ENCODE results near the gene GPR31.
"Not testable (repeated sequence)": the region's sequence is repeated elsewhere in the genome, so short reads cannot be mapped to it uniquely, and the experiment has no call there.

Gene GPR31, protein sequence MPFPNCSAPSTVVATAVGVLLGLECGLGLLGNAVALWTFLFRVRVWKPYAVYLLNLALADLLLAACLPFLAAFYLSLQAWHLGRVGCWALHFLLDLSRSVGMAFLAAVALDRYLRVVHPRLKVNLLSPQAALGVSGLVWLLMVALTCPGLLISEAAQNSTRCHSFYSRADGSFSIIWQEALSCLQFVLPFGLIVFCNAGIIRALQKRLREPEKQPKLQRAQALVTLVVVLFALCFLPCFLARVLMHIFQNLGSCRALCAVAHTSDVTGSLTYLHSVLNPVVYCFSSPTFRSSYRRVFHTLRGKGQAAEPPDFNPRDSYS

DNA sequence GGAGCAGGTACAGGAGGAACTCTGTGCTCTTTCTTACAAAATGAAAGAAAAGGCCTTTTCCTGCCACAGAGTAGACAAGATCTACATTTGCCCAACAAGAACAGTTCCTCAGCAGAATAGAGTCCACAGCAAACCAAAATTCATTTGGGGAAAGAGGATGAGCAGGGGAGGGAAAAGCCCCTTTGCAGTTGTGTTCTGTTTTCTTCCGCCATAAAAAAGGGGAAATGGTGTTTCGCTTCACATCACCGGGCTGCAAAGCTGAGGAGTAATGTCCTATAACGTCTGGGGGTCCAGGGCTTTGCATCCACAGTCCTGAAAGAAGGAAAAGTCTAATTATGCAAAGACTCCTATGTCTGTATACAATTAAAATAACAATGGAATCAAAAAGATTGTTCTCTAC lies at the start of gene GPR31:
Gene GPR31, minus strand, starts transcription at position 118 of the 400 bp plus-strand sequence. CDS start 149 bp downstream, outside the sequence.
- no peak for DNase-seq

GRCh38 chr6:167207527-167207926 lies 49.7 kb upstream of the GPR31 start:
- DNase-seq = no peak

DNA sequence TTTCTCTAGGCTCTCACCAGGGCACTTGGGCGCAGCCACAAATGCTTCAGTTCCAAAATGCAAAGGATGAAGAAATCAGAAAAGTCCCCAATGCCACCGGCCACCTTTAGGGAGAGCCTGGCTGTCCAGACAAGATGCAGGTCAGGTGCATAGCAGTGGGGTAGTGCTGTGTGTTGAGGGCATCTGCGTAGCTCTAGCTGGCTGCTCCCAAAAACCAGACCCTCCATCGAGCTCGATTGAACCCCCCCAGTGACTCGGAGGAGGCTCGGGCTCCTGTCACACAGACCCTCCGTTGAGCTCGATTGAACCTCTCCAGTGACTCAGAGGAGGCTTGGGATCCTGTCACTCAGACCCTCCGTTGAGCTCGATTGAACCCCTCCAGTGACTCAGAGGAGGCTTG lies 47.5 kb upstream of the GPR31 start:
- DNase-seq = not testable (repeated sequence)

DNA sequence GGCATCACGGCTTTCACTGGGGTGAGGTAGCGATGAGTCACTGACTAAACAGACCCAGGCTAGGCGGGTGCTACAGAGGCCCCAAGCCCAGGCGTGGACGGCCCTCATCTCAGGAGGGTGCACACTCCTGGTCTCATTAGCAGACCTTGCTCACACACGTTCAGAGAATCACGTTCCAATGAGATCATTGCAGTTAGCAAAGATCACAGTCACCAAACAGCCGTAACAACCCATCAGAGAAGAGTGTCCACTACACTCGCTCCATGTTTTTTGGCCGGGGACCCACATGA lies 46.2 kb upstream of the GPR31 start:
- not testable (repeated sequence) for DNase-seq

GRCh38 chr6:167203261-167204058 lies 45.7 kb upstream of the GPR31 start:
- not testable (repeated sequence) for DNase-seq

GRCh38 chr6:167202613-167203012 lies 44.8 kb upstream of the GPR31 start:
- DNase-seq = not testable (repeated sequence)

DNA sequence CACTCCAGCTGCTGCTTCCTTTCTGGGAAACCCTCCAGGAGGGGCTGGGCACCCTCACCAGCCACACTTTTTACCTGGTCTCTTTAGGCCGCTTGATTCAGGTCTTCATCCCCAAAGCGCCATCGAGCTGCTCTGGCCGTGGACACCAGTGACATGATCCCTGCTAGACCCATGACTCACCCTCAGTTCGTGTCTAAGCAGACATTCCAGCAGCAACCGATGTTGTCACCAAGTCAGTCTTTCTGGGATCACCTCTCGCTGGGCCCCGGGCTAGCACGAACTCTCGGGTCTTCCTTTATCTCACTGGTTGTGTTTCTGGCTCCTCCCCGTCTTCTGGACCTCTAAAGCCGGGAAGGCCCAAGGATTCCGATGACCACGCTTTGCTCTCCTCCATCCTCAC lies 43.0 kb upstream of the GPR31 start:
- no peak for DNase-seq

DNA sequence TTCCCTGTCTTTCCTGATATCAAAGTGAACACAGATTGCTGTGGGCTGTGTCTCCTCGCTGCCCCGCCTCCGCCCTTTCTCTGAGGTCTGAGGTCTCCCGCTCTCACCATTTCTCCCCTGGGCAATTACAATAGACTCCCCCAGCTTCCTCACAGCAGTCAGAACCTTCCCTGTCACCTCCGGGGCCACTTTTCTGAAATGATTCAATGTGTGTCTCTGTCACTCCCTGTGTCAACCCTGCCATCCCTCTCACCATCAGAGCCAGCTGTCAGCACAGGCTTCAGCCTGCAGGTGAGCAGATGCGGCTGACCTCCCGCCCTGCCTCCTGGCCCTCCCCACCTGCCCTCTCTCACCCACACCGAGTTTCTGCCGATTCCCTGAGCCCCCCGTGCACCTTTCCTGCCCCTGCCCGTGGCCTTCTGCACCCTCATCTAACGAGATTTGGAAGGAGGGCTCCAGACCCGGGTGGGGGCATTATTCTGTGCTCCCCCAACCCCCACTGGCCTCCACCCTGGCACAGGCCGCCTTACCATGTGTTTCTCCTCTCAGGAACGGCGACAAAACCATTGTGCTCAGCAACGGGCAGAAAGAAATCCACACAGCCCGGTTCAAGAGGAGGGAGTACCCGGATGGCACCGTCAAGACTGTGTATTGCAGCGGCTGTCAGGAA lies 38.3 kb upstream of the GPR31 start:
- DNase-seq = not testable (repeated sequence)

DNA sequence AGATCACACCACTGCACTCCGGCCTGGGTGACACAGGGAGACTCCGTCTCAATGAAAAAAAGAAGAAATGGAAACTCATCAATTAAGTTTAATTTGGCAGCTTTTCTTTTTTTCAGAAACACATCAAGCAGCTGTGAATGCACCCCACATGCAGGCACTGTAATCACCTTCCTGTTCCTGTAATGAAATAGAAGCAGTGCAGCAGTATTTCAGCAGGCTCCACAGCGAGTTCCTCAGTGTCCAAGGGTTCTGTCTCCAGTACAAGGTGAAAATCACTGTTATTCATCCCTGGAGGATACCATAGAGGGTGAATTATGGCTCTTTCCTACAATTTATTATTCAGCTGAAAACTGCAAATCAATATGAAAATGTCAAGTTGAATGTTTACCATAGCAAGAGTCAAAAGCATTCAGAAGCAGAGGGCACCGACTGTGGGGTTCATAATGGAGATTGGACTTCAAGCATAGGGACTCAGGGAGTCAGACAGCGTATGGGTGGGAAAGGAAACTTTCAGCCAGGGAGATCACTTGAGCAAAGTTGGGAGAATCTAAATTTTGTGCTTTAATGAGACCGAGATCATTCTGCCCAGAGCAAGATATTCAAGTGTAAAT lies 35.8 kb upstream of the GPR31 start:
- DNase-seq = not testable (repeated sequence)

DNA sequence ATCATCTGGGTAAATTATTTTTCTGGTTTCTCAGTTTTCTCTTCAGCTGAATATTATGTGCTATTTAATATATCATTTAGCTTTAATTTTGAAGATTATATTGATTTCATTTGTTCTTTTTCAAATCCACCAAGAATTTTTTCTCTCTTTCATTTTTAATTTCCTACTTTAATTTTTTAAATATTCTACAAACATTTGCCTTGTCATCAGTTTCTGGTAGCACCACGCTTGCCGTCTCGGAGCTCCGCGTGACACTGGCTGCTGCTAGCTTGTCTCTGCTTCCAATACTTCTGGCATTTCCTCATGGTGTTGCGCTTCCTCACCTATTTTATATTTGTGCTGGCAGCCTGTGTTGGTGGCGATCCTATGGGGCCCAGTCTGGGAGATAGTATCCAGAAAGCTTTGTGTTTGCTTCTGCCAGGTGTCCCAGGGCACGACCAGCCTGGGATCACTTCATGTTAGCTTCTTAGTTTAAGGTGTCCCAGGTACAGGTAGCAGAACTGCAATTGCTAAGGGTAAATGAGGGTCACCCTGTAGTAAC lies 33.3 kb upstream of the GPR31 start:
- not testable (repeated sequence) for DNase-seq

DNA sequence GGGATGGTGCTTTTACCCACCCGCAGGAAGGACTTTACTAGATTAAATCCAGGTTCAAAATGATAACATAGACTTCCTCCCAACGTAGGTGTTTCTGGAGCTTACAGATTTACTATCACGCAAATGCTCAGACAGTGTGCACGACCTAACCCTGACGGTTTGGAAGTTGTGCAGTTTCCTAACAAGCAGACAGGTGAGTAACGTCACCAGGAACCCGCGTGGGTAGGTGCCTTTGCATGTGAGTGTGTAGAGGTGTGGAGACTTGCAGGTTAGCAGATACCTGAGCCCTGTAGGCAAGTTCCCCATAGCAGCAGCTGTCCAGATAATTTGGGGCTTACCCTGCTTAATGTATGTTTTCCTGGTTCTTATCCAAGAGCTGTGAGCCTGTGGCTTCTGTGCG lies 29.5 kb upstream of the GPR31 start:
- not testable (repeated sequence) for DNase-seq

DNA sequence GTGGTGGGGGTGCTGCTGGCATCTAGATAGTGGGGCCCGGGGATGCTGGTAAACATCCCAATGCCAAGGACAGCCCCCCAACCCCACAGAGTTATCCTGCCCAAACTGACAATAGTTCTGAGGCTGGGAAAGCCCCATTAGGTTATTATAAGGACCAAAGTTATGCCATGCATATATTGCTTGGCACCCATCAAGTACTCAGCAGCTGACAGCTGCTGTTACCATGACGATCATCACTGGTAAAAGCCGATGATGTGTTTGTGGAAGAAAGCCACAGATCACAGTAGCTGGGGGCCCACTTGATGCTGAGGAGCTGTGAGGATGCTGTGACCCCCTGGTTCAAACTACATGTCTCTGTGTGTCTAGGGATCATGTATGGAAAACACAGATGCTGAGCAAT lies 27.3 kb upstream of the GPR31 start:
- DNase-seq = not testable (repeated sequence)

DNA sequence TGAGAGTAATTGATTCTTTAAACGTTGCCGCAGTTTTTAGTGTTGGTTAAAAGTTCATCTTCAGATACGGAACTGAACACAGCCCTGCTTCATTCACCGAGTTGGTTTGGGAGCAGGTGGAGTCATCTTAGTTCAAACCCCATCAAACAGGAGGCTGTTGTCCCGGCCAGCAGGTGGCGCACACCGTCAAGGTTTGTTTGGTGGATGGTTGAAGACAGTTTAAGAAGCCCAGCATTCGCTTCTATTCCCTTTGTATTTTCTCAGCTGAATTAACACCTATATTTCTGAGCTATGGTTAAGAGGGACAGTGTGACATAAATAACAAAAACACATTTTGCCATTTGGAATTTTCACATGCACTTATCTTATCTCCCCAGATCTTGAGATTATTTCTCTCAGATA lies 25.1 kb upstream of the GPR31 start:
- DNase-seq = not testable (repeated sequence)

DNA sequence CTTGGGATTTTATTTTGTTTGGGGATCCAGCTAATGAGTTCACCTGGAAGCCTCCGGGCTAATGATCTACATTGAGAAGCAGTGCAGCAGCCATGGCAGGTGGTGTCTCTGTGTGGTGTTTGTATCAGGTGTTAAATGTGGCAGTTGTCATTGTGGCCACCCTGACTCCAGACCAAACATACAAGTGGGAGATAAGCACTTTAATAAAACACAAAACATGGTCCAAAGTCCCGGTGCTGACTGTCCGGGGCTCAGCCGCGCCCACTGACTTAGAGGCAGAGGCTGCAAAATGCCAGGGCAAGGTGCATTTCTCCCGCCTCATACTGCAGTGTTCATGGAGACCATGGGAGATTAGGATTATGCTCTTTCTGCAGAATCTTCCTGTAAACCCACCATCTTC lies 23.6 kb upstream of the GPR31 start:
- not testable (repeated sequence) for DNase-seq

- not testable (repeated sequence) for DNase-seq
Observed at GRCh38 chr6:167180086-167180485, 22.3 kb upstream of the GPR31 start.

- DNase-seq = not testable (repeated sequence)
Observed at GRCh38 chr6:167178896-167179655, 21.3 kb upstream of the GPR31 start.

DNA sequence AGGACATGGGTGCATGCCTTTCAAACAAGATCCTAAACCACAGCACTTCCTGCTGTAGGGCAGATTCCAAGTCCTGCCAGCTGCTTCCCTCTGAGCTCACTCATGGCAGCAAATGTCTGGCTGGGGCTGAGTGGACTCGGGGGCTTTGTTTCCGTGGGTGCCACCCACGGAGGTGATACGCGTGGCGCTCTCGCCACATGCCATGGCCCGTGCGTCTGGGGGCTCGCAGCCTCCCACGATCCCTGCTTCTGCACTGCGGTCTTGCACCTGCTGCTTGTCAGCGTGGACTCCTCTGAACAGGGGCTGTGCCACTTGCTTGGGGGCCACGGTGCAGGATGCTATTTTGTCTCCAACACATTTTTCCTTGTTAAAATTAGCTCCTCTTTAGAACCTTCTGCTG lies 19.5 kb upstream of the GPR31 start:
- not testable (repeated sequence) for DNase-seq

GRCh38 chr6:167172011-167172410 lies 14.2 kb upstream of the GPR31 start:
- DNase-seq = not testable (repeated sequence)

DNA sequence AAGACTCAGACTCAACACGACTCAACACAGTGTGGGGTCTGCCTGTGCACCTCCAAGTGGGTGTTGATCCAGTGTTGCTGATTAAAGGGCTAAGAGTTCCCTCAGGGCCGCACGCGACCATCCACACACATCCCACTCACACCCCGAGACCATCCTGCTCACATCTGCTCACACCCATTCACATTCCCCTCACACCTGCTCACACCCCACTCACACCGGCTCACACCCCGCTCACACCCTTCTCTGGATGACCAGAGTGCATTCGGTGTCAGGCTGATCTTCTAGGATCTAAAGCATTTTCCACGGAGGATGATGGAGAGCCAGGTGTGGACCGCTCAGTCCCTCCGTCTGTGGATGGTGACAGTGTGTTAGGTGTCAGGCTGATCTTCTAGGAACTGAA lies 13.5 kb upstream of the GPR31 start:
- not testable (repeated sequence) for DNase-seq

DNA sequence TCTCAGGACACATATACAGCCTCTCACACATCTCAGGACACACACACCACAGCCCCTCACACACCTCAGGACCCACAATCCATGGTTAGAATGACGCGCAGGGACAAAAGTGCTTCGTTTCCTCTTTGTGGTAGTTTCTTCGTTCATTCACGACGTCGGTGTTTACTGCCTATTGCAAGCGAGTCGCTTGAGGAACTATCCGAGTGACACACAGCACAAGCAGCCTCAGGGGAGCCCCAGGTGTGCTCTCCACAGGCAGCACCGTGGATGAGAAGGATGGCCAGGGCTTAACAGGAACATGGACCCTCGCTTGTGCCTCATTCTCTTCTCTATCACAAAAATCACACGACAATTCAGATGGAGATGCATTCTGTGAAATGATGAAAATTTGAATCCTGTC lies 12.1 kb upstream of the GPR31 start:
- not testable (repeated sequence) for DNase-seq

DNA sequence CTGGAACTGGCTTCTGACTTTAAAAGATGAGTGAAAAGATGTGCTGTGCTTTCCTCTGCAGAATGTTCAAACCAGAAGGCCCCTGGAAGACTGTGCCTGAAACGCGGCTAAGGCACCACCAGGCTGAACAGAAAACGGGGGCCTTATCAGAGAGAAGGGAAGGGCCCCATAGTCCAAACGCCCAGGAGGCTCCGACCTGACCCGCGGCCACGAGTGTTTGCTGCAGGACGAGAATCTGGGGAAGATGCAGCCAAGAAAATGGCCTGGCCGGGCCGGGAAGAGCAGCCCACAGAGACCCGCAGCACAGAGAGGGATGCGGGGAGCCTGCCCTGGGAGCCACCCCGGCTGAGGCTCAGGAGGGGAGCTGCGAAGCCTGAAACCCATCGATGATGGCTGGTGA lies 10.5 kb upstream of the GPR31 start:
- not testable (repeated sequence) for DNase-seq

DNA sequence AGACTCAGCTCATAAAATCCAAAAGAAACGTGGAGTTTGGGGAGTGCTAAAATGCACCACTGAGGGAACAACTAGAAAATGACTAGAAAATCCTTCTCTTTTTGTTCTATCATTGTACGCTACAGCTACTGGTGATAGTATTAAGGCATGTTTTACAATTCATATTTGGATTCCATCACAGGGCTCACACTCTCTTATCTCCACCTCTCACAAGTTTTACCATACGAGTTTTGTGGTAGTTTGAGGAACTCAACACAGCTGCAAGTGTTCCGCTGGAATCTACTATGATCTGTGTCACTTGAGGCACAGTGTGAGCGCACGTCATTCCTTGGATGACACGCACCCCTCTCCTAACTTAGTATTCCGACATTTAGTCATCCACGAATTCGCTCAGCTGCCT lies 9.9 kb upstream of the GPR31 start:
- DNase-seq = not testable (repeated sequence)

Data from KG1 (cell line).